Natural killer cell (primary cell): Measurements from ENCODE around the gene PTPRN. TPM values are rescaled to one million over a fixed set of nuclear protein-coding genes. Genes with fewer than 3 reads are reported as not detected.
A peak's percentile ranks its signal among the peaks of the same experiment; 100 is the strongest.

Experiments
- ATAC-seq, 3 donors: fragments of 150-1000 bp in 2 of 3; fragments of 200-7000 bp in 1 of 3; cut with Tn5 transposase; 1 replicate in 1 of 3; 2 replicates in 2 of 3; pipeline ENCODE4 v1.10.0; 2021; ENCODE audit warnings: mild to moderate bottlenecking in 2 of 3, moderate library complexity in 2 of 3
- DNase-seq, 2 donors: peaks; one replicate each; pipeline versions ENCODE4 v3.0.0 to v3.0.0-alpha.2; 2013 to 2021; ENCODE audit warnings: mixed read lengths in 1 of 2
- H3K27ac ChIP-seq: one replicate; pipeline ENCODE4 v1.5.1; 2013; ENCODE audit warnings: mild to moderate bottlenecking, low read length
- H3K27me3 ChIP-seq: one replicate; pipeline ENCODE4 v1.6.1; 2013; ENCODE audit warnings: low read length; ENCODE audit not compliant: control insufficient read depth, insufficient read depth
- H3K36me3 ChIP-seq: one replicate; pipeline ENCODE4 v1.6.1; 2013; ENCODE audit warnings: low read length; ENCODE audit not compliant: control insufficient read depth, insufficient read depth
- H3K4me1 ChIP-seq: one replicate; pipeline ENCODE4 v1.6.1; 2013; ENCODE audit warnings: low read length; ENCODE audit not compliant: control insufficient read depth, insufficient read depth
- H3K4me3 ChIP-seq: one replicate; pipeline ENCODE4 v1.5.1; 2013; ENCODE audit warnings: low read length
- H3K9me3 ChIP-seq: one replicate; pipeline ENCODE4 v1.6.1; 2013; ENCODE audit warnings: low read length; ENCODE audit not compliant: control insufficient read depth, insufficient read depth
- H3K27ac Mint-ChIP-seq, 2 donors: one replicate each; pipeline ENCODE4 v1.8.0; 2022; ENCODE audit warnings: mild to moderate bottlenecking in 2 of 2, mixed read lengths in 2 of 2, moderate library complexity in 1 of 2
- H3K27me3 Mint-ChIP-seq, 2 donors: one replicate each; pipeline ENCODE4 v1.8.0; 2022; ENCODE audit warnings: low read depth in 2 of 2, mixed read lengths in 2 of 2
- H3K36me3 Mint-ChIP-seq: one replicate; pipeline ENCODE4 v1.8.0; 2022; ENCODE audit warnings: mixed read lengths
- H3K4me1 Mint-ChIP-seq, 2 donors: one replicate each; pipeline ENCODE4 v1.8.0; 2022; ENCODE audit warnings: mixed read lengths in 2 of 2
- H3K4me3 Mint-ChIP-seq: one replicate; pipeline ENCODE4 v1.8.0; 2022; ENCODE audit warnings: mild to moderate bottlenecking, moderate library complexity, mixed read lengths
- H3K9me3 Mint-ChIP-seq, 2 donors: one replicate each; pipeline ENCODE4 v1.8.0; 2022; ENCODE audit warnings: mixed read lengths in 2 of 2
- CTCF ChIP-seq: fragments of 200-600 bp; IDR thresholded peaks from one replicate; pipeline ENCODE4 v1.8.0; 2022; ENCODE audit warnings: antibody characterized with exemption
- WGBS: methylation state at CpG from one replicate; pipeline ENCODE4 v1.1.7; 2013; ENCODE audit warnings: missing lambda C conversion rate; ENCODE audit not compliant: insufficient coverage; 5-methylcytosine and 5-hydroxymethylcytosine counted together
- intact Hi-C: fragments of 100-400 bp; cut with micrococcal nuclease; formaldehyde crosslinking; loops from one replicate; pipeline ENCODE4 v1.14.2; 2022
- total RNA-seq, 4 donors: library from RNA; stranded (reverse); fragments of 120-200 nt in 1 of 4; gene quantifications; one replicate each; pipeline versions ENCODE4 v1.2.3 to v1.2.4, GENCODE V29; 2013 to 2022

PTPRN gene
- under 1 TPM in 2 of 3 donors, not detected in 1; 0.23 to 0.35 TPM for total RNA-seq
- 0.41 TPM for total RNA-seq (2013)

GRCh38 chr2:219309278-219309677 lies at the start of gene PTPRN:
TSS of gene PTPRN (minus strand) at chr2:219309401. CDS start at chr2:219309332, 69 bp downstream.
- intact Hi-C loops: no loop called here
- H3K4me3 ChIP-seq: no peak within 1 kb of the TSS
- Mint-ChIP-seq H3K4me3 (no peak within 1 kb of the TSS), H3K36me3 (no peaks in the 10 kb centered on the region), H3K4me1 (no peaks in the 10 kb centered on the region), H3K9me3 (no peaks in the 10 kb centered on the region), H3K27me3 (peaks cover 44 to 46% of the 10 kb centered on the region in 2 donors), H3K27ac (no peak within 1 kb of the TSS)
- WGBS: 14% methylated on average over 36 of the region's 37 CpGs
- no peaks in the 10 kb centered on the region for H3K36me3 ChIP-seq
- peaks cover 25% of the 10 kb centered on the region for H3K27me3 ChIP-seq
- H3K4me1 ChIP-seq: peaks cover 6% of the 10 kb centered on the region
- TF ChIP-seq CTCF: no peak
- no peaks in the 10 kb centered on the region for H3K9me3 ChIP-seq
- peak in 2 of 3 donors; percentile 20 to 43 for ATAC-seq
- DNase-seq: peak in 1 of 2 donors; percentile 29
- H3K27ac ChIP-seq: no peak within 1 kb of the TSS

- Histone ChIP-seq H3K4me1 (peaks cover 7% of the 10 kb centered on the region), H3K27ac (no peak overlapping the region), H3K4me3 (no peak overlapping the region), H3K36me3 (no peaks in the 10 kb centered on the region), H3K9me3 (no peaks in the 10 kb centered on the region), H3K27me3 (peaks cover 7% of the 10 kb centered on the region)
- Mint-ChIP-seq H3K9me3 (no peaks in the 10 kb centered on the region), H3K27ac (no peak overlapping the region), H3K4me3 (no peak overlapping the region), H3K36me3 (no peaks in the 10 kb centered on the region), H3K4me1 (no peaks in the 10 kb centered on the region), H3K27me3 (peaks cover 27 to 33% of the 10 kb centered on the region in 2 donors)
- WGBS: 6% methylated on average over 66 of the region's 66 CpGs
- ATAC-seq (no peak), DNase-seq (no peak)
- no peak for TF ChIP-seq CTCF
- intact Hi-C loops: no loop called here
Observed at GRCh38 chr2:219358170-219359075, 49.2 kb upstream of the PTPRN start.

GRCh38 chr2:219356834-219357233 lies 47.6 kb upstream of the PTPRN start:
- no peak overlapping the region for H3K4me3 ChIP-seq

More at GRCh38 chr2:219356834-219357233, 47.6 kb upstream of the PTPRN start:
- H3K27me3 ChIP-seq: peaks cover 7% of the 10 kb centered on the region
- H3K9me3 ChIP-seq: no peaks in the 10 kb centered on the region
- Mint-ChIP-seq H3K4me3 (no peak overlapping the region), H3K27ac (no peak overlapping the region), H3K27me3 (peaks cover 27 to 34% of the 10 kb centered on the region in 2 donors), H3K9me3 (no peaks in the 10 kb centered on the region), H3K36me3 (no peaks in the 10 kb centered on the region), H3K4me1 (peaks cover 0 to 4% of the 10 kb centered on the region in 2 donors)
- no peak for DNase-seq
- no peak for ATAC-seq
- intact Hi-C loops: no loop called here
- no peaks in the 10 kb centered on the region for H3K36me3 ChIP-seq
- H3K27ac ChIP-seq: no peak overlapping the region
- H3K4me1 ChIP-seq: peaks cover 7% of the 10 kb centered on the region
- WGBS: no CpG with 5 or more reads among the region's 1 CpG
- TF ChIP-seq CTCF: no peak
